GM10248 (cell line): ENCODE measurements around the gene RPL13A.
"Not testable (repeated sequence)": the region's sequence is repeated elsewhere in the genome, so short reads cannot be mapped to it uniquely, and the experiment has no call there.

ENCODE experiments used
- CTCF ChIA-PET: fragments of 300-600 bp; sonication (Branson Sonifier 250); formaldehyde crosslinking; extraction: SDS; loops from one replicate; lab custom pipeline; 2021; ENCODE audit warnings: antibody characterized with exemption; lab: Yijun Ruan, JAX
- POLR2A ChIA-PET: fragments of 350-650 bp; sonication (Branson Sonifier 250); formaldehyde crosslinking; extraction: SDS; loops from one replicate; lab custom pipeline; 2020; ENCODE audit warnings: antibody characterized with exemption; lab: Yijun Ruan, JAX
- DNase-seq: peaks from one replicate; pipeline ENCODE4 v3.0.0; 2012; ENCODE audit errors: extremely low spot score
- TF ChIP-seq, protein P1 (sequence below): IDR thresholded peaks from 2 replicates; pipeline ENCODE4 v1.5.1; 2012; ENCODE audit warnings: mild to moderate bottlenecking, low read depth; ENCODE audit errors: extremely low read depth, missing control alignments, control extremely low read depth

RPL13A gene

DNA sequence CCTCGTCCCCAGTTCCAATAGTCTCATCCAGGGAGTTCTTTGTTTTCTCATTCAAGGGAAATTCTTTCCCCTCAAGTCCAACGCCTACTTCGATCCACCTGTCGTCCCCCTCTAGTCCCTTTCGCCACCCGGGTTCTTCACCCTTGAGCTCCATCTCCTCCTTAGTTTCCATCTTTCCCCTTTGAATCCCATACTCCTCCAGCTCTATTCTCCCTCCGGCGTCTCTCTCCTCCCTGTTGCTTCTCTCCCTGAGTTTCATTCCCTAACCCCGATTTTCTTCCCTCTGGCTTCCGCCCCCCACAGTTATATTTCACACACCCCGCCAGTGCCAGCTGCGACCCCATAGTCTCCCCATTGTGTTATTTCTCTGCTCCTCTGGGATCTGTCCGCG is 45.5 kb upstream of the RPL13A start:
- no peak for DNase-seq
- CTCF ChIA-PET: interaction anchor here (1.1 to 3.6 kb wide), 6 partner anchors 12 to 51 kb away, joined by 3 to 23 read pairs (median 6); partner anchors contain the start of gene ALDH16A1
- TF ChIP-seq, protein P1, sequence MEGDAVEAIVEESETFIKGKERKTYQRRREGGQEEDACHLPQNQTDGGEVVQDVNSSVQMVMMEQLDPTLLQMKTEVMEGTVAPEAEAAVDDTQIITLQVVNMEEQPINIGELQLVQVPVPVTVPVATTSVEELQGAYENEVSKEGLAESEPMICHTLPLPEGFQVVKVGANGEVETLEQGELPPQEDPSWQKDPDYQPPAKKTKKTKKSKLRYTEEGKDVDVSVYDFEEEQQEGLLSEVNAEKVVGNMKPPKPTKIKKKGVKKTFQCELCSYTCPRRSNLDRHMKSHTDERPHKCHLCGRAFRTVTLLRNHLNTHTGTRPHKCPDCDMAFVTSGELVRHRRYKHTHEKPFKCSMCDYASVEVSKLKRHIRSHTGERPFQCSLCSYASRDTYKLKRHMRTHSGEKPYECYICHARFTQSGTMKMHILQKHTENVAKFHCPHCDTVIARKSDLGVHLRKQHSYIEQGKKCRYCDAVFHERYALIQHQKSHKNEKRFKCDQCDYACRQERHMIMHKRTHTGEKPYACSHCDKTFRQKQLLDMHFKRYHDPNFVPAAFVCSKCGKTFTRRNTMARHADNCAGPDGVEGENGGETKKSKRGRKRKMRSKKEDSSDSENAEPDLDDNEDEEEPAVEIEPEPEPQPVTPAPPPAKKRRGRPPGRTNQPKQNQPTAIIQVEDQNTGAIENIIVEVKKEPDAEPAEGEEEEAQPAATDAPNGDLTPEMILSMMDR: no peak
- POLR2A ChIA-PET: interaction anchor here (1.4 kb wide), 1 partner anchor 11 kb away, joined by 4 read pairs; the partner anchor contains the start of gene ALDH16A1

DNA sequence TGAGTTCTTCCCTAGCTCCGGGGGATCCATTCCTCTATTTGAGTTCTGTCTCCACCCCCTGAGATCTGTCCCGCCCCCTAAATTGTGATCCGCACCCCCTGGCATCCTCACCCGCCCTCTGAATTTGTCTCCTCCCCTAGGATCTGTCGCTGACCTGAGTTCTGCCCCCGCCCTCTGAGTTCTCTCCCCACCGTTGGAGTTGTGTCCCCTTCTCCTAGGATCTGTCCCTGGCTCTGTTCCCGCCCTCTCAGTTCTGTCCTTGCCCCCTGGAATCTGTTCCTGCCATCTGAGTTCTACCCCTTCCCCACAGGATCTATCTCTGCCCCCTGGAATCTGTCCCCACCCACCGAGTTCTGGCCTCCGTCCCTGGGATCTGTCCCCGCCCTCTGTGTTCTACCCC is 45.1 kb upstream of the RPL13A start:
- CTCF ChIA-PET: interaction anchor here (0.6 to 3.6 kb wide), 23 partner anchors 9 to 449 kb away, joined by 3 to 23 read pairs (median 4); partner anchors contain the start of genes ALDH16A1, GFY, GYS1 and PIH1D1
- no peak for DNase-seq
- TF ChIP-seq, protein P1: no peak
- POLR2A ChIA-PET: interaction anchor here (0.6 to 1.4 kb wide), 4 partner anchors 9 to 129 kb away, joined by 3 to 8 read pairs (median 4); partner anchors contain the start of genes ALDH16A1 and PIH1D1

DNA sequence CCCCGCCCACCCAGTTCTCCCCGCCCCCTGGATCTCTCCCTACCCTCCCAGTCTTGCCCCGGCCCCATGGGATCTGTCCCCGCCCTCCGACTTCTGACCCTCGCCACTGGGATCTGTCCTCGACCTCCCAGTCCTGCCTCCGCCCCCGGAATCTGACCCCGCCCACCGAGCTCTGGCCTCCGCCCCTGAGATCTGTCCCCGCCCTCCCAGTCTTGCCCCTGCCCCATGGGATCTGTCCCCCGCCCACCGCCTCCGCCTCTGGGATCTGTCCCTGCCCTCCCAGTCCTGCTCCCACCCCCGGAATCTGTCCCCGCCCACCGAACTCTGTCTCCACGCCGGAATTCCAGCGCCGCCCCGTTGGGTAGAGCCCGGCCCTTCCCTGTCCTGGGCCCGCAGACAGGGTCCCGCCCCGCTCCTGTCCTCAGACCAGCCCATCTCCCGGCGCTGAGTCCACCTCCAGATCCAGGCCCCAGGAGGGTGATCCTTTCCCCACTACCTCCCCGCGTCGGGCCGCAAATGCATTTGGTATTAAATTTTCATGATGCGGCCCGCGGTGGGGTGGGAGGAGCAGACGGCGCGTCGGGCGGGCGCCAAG is 44.5 kb upstream of the RPL13A start:
- ChIA-PET CTCF (interaction anchor here (0.6 to 3.6 kb wide), 25 partner anchors 9 to 449 kb away, joined by 3 to 23 read pairs (median 4); partner anchors contain the start of genes ALDH16A1, GFY, GYS1 and PIH1D1), POLR2A (interaction anchor here (0.6 to 1.4 kb wide), 4 partner anchors 8 to 128 kb away, joined by 3 to 8 read pairs (median 4); partner anchors contain the start of genes ALDH16A1 and PIH1D1)
- peak; percentile 81 for DNase-seq
- TF ChIP-seq, protein P1: no peak

DNA sequence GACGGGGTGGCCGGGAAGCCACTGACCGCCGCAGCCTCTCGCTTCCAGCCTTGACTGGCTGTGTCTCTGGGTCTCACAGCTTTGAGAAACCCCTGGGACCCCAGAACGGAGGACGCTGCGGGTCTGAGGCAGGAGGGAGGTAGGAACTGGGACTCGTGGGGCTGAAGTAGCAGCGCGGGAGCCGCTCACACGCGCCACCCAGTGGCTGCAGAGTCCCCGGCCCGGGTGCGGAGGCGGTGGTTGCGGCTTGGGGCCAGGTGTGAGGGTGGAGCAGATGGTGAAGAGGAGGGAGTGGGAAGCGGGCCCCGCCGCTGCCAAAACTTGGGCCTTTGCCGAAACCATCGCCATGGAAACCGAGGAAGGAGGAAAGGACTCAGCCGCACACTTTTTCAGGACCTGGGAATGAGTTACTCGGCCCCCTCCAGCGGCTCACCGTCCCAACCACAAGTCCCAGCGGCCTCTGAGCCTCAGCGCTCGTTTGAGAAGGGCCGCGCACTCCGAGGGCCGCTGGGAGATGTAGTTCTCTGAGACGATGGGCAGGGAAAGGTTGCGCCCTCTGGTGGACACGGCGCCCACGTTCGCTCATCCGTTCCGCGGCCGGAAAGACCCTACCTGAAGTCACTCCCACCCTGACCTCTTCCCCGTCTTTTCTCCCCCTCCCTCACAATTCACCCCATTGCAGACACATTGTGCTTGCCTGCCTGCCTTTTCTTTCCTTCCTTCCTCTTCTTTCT is 43.9 kb upstream of the RPL13A start:
- TF ChIP-seq, protein P1: peak; percentile 99
- DNase-seq: peak; percentile 92
- CTCF ChIA-PET: interaction anchor here (0.7 to 3.6 kb wide), 22 partner anchors 8 to 227 kb away, joined by 3 to 23 read pairs (median 4); partner anchors contain the start of genes ALDH16A1, GFY and PIH1D1
- POLR2A ChIA-PET: interaction anchor here (1.0 to 1.4 kb wide), 3 partner anchors 8 to 128 kb away, joined by 3 to 4 read pairs (median 3); partner anchors contain the start of genes ALDH16A1 and PIH1D1

DNA sequence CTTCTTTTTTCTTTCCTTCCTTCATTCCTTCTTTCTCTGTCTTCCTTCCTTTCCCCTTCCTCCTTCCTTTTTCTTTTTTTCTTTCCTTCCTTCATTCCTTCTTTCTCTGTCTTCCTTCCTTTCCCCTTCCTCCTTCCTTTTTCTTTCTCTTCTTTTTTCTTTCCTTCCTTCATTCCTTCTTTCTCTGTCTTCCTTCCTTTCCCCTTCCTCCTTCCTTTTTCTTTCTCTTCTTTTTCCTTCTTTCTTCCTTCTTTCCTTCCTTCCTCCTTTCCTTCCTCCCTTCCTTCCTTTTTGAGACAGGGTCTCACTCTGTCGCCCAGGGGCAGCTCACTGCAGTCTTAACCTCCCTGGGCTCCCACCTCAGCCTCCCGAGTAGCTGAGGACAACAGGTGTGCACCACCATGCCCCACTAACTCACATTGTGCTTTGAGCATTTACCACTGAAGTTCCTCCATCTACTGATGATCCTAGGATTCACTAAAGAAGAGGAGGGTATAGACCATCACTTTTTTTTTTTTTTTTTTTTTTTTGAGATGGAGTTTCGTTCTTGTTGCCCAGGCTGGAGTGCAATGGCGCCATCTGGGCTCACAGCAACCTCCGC is 43.2 kb upstream of the RPL13A start:
- not testable (repeated sequence) for DNase-seq
- CTCF ChIA-PET: interaction anchor here (0.7 to 3.0 kb wide), 7 partner anchors 8 to 176 kb away, joined by 3 to 20 read pairs (median 4); partner anchors contain the start of gene ALDH16A1
- POLR2A ChIA-PET: interaction anchor here (0.7 kb wide), 1 partner anchor 497 kb away, joined by 3 read pairs; no protein-coding TSS in a partner anchor

DNA sequence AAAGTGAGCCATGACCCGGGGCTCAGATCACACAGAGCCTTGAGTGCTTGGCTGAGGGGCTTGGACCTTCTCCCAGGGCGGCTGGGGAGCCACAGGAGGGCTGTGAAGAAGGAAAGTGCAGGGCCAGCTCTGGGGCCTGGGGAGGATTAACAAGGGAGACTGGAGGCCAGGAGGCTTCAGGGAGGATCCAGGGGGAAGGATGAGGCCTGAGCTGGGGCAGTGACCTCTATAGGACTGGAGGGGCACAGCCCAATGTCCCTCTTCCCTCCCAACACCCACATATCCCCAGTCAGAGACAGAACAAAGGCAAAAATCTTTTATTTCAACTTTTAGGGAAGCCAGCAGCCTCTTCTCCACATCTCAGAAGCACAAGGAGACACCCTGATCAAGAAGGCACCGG is 41.4 kb upstream of the RPL13A start:
- POLR2A ChIA-PET: no interaction called here

More for the DNA sequence above, 41.4 kb upstream of the RPL13A start:
- TF ChIP-seq, protein P1: no peak
- CTCF ChIA-PET: interaction anchor here (0.9 to 3.0 kb wide), 7 partner anchors 8 to 178 kb away, joined by 3 to 20 read pairs (median 4); partner anchors contain the start of gene ALDH16A1
- DNase-seq: no peak
